Measurements from ENCODE around the gene CASQ1.

DNA sequence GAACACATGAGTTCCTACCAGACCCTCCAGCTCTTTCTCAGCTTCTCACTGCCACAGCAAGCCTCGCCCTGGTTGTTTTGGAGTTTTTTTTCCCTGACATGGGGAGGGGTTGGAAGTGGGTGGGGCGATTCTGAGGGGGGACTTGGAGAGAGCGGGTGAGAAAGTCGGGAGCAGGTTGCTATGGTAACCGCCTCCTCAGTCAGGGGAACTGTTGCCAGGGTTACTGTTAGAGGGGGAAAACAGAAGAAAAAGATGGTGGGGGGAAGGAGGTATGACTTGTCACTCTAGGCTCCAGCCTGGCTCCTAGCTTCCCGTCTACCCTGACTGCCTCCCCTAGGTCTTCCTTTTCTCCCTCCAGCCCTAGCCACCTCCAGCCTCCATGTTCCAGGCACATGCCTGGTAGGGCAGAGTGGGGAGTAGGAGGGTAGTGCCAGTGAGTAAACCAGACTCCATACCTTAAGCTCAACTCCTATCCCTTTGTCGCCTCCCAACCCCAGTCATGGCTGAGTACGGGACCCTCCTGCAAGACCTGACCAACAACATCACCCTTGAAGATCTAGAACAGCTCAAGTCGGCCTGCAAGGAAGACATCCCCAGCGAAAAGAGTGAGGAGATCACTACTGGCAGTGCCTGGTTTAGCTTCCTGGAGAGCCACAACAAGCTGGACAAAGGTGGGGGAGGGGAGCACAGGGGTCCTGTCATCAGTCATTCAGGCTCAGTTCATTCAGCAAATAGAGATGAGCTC is 20.8 kb downstream of the CASQ1 start:
- TF ChIP-seq EZH2 (IDR thresholded peaks at IDR 0.05) (no peak), POLR2AphosphoS5 (IDR thresholded peaks at IDR 0.05; ENCODE audit: borderline replicate concordance, low read depth, low read length) (no peak)
